ENCODE measurements around the gene SF3B3.
"Not testable (repeated sequence)": the region's sequence is repeated elsewhere in the genome, so short reads cannot be mapped to it uniquely, and the experiment has no call there.

The SF3B3 gene

GRCh38 chr16:70592106-70592571, 68.5 kb downstream of the SF3B3 start:
- no peak for DNase-seq

GRCh38 chr16:70593544-70593943, 69.9 kb downstream of the SF3B3 start:
- DNase-seq = no peak

- DNase-seq = no peak
Observed at GRCh38 chr16:70594569-70594968, 71.0 kb downstream of the SF3B3 start.

- no peak for DNase-seq
Observed at GRCh38 chr16:70597135-70597835, 73.7 kb downstream of the SF3B3 start.

- no peak for DNase-seq
Observed at GRCh38 chr16:70598937-70599503, 75.4 kb downstream of the SF3B3 start.

- no peak for DNase-seq
Observed at GRCh38 chr16:70600730-70601129, 77.1 kb downstream of the SF3B3 start.

GRCh38 chr16:70601576-70602575, 78.3 kb downstream of the SF3B3 start:
- DNase-seq = no peak

GRCh38 chr16:70602831-70603230, 79.2 kb downstream of the SF3B3 start:
- no peak for DNase-seq

- no peak for DNase-seq
Observed at GRCh38 chr16:70604407-70605282, 81.0 kb downstream of the SF3B3 start.

- DNase-seq = no peak
Observed at GRCh38 chr16:70605283-70605657, 81.7 kb downstream of the SF3B3 start.

GRCh38 chr16:70608521-70608920, 84.9 kb downstream of the SF3B3 start:
- no peak for DNase-seq

GRCh38 chr16:70610273-70611223, 86.9 kb downstream of the SF3B3 start:
- DNase-seq = no peak

- no peak for DNase-seq
Observed at GRCh38 chr16:70611224-70611598, 87.6 kb downstream of the SF3B3 start.

- no peak for DNase-seq
Observed at GRCh38 chr16:70611785-70612303, 88.2 kb downstream of the SF3B3 start.

- no peak for DNase-seq
Observed at GRCh38 chr16:70612931-70613330, 89.3 kb downstream of the SF3B3 start.

- DNase-seq = no peak
Observed at GRCh38 chr16:70614208-70614951, 90.8 kb downstream of the SF3B3 start.

- no peak for DNase-seq
Observed at GRCh38 chr16:70615945-70616344, 92.3 kb downstream of the SF3B3 start.

GRCh38 chr16:70621864-70622263, 98.2 kb downstream of the SF3B3 start:
- not testable (repeated sequence) for DNase-seq

Measured in CD4-positive, alpha-beta T cell treated with Interleukin-17A for 4 hours (primary cell).